MCF 10A (cell line): Measurements from ENCODE around the gene CALD1. TPM values are rescaled to one million over a fixed set of nuclear protein-coding genes. Genes with fewer than 3 reads are reported as not detected.

Source experiments
- Bru-seq: library from RNA; stranded (reverse); fragments of 400-500 nt; gene quantifications from one replicate; lab custom pipeline; 2021; lab: Mats Ljungman, UMichigan
- BruChase-seq, 2 experiments: library from RNA; stranded (reverse); fragments of 400-500 nt; gene quantifications; one replicate each; lab custom pipeline; 2021; lab: Mats Ljungman, UMichigan
- BruUV-seq: library from RNA; stranded (reverse); fragments of 400-500 nt; replicated peaks from 2 replicates; lab custom pipeline; 2021; lab: Mats Ljungman, UMichigan
- CTCF ChIA-PET: fragments of 300-600 bp; sonication (Branson Sonifier 250); formaldehyde crosslinking; extraction: SDS; loops from one replicate; lab custom pipeline; 2021; ENCODE audit warnings: antibody characterized with exemption, inconsistent platforms; lab: Yijun Ruan, JAX
- POLR2A ChIA-PET: fragments of 300-600, 350-650 bp; sonication (Branson Sonifier 250); formaldehyde crosslinking; extraction: SDS; loops from one replicate; lab custom pipeline; 2020; ENCODE audit warnings: antibody characterized with exemption, inconsistent platforms; lab: Yijun Ruan, JAX
- DNase-seq: peaks from one replicate; pipeline ENCODE4 v3.0.0-alpha.2; 2018; ENCODE audit not compliant: unreplicated experiment
- H3K27ac Mint-ChIP-seq: one replicate; pipeline ENCODE4 v1.8.0; 2022; ENCODE audit warnings: mild to moderate bottlenecking, low read depth, mixed read lengths; ENCODE audit not compliant: unreplicated experiment
- H3K27me3 Mint-ChIP-seq: one replicate; pipeline ENCODE4 v1.8.0; 2022; ENCODE audit warnings: mixed read lengths; ENCODE audit not compliant: insufficient read depth, unreplicated experiment
- H3K36me3 Mint-ChIP-seq: one replicate; pipeline ENCODE4 v1.8.0; 2022; ENCODE audit warnings: mild to moderate bottlenecking, moderate library complexity, mixed read lengths; ENCODE audit not compliant: insufficient read depth, unreplicated experiment
- H3K4me1 Mint-ChIP-seq: one replicate; pipeline ENCODE4 v1.8.0; 2022; ENCODE audit warnings: mixed read lengths; ENCODE audit not compliant: insufficient read depth, unreplicated experiment
- H3K4me3 Mint-ChIP-seq: one replicate; pipeline ENCODE4 v1.8.0; 2022; ENCODE audit warnings: mild to moderate bottlenecking, moderate library complexity, mixed read lengths; ENCODE audit not compliant: unreplicated experiment
- H3K9me3 Mint-ChIP-seq: one replicate; pipeline ENCODE4 v1.8.0; 2022; ENCODE audit warnings: mixed read lengths; ENCODE audit not compliant: unreplicated experiment
- CTCF ChIP-seq: fragments of 200-600 bp; IDR thresholded peaks from one replicate; pipeline ENCODE4 v1.8.0; 2022; ENCODE audit warnings: antibody characterized with exemption, mild to moderate bottlenecking; ENCODE audit not compliant: unreplicated experiment
- intact Hi-C: fragments of 100-400 bp; cut with micrococcal nuclease; formaldehyde crosslinking; loops from 2 replicates; pipeline ENCODE4 v1.14.1; 2022
- long read RNA-seq: library from polyadenylated mRNA; stranded (forward); transcript quantifications from one replicate; pipeline ENCODE4 v2.0.0, GENCODE V29; 2022
- total RNA-seq: library from RNA; stranded (reverse); gene quantifications from 2 replicates; pipeline ENCODE4 v1.2.3, GENCODE V29; 2022

Gene CALD1
- 130 and 183 TPM in 2 replicates for total RNA-seq
- Bru-seq, nascent RNA: percentile 79 among the genes with signal in this experiment
- percentile 77 among the genes with signal in this experiment for BruChase-seq, experiment 1, labeled RNA remaining after a 6-hour chase
- BruChase-seq, experiment 2, labeled RNA remaining after a 2-hour chase: percentile 68 among the genes with signal in this experiment
- long read RNA-seq, full-length matches to known transcripts: 174 of 283 reads
- long read RNA-seq, partial matches to known transcripts: 23 of 283 reads
- long read RNA-seq, other reads (novel, unspliced or antisense): 86 of 283 reads

GRCh38 chr7:134778941-134779740 lies at the start of gene CALD1:
CALD1 (plus strand) TSS chr7:134779634; CDS start chr7:134867734, 88,100 bp downstream.
- Mint-ChIP-seq H3K36me3 (no peaks in the 10 kb centered on the region), H3K4me3 (peak within 1 kb of the TSS; percentile 88), H3K27me3 (no peaks in the 10 kb centered on the region), H3K27ac (peak within 1 kb of the TSS; percentile 88), H3K4me1 (peaks cover 36% of the 10 kb centered on the region), H3K9me3 (no peaks in the 10 kb centered on the region)
- intact Hi-C loops: no loop called here
- CTCF ChIA-PET: no interaction called here
- no peak for TF ChIP-seq CTCF
- BruUV-seq: no TSS peak
- peak; percentile 94 for DNase-seq
- POLR2A ChIA-PET: interaction anchor here (0.9 to 2.4 kb wide), 14 partner anchors 10 to 160 kb away, joined by 3 to 13 read pairs (median 4); partner anchors contain the start of gene BPGM

DNA sequence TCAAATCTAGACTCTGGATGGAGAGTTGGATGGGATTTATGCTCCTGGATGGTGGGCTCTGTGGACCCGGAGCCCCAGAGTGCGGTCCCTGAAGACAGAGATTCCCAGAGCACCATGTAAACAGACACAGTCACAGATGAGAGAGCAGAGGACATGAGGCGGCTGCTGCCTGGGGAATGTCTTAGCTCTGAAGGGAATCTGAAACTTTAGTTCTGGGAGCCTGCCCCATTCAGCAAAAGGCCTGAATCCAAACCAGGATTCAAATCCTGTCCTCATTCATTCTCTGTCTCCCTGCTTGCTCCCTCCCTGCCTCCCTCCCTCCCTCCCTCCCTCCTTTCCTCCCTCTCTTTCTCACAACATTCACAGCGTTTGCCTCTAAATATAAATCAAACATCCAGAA lies 49.5 kb upstream of the CALD1 start:
- no peaks in the 10 kb centered on the region for H3K4me1 Mint-ChIP-seq
- no peaks in the 10 kb centered on the region for H3K9me3 Mint-ChIP-seq
- BruUV-seq: no TSS peak
- CTCF ChIA-PET: interaction anchor here (0.7 kb wide), 2 partner anchors 35 to 174 kb away, joined by 3 read pairs; no protein-coding TSS in a partner anchor
- DNase-seq: no peak
- intact Hi-C loops: no loop called here
- TF ChIP-seq CTCF: no peak
- POLR2A ChIA-PET: interaction anchor here (0.9 kb wide), 1 partner anchor 13 kb away, joined by 5 read pairs; no protein-coding TSS in a partner anchor
- no peaks in the 10 kb centered on the region for H3K36me3 Mint-ChIP-seq
- no peak overlapping the region for H3K4me3 Mint-ChIP-seq
- H3K27me3 Mint-ChIP-seq: no peaks in the 10 kb centered on the region
- H3K27ac Mint-ChIP-seq: no peak overlapping the region

GRCh38 chr7:134730411-134730829 lies 49.0 kb upstream of the CALD1 start:
- intact Hi-C loops: no loop called here
- DNase-seq: no peak
- Mint-ChIP-seq H3K36me3 (no peaks in the 10 kb centered on the region), H3K27me3 (no peaks in the 10 kb centered on the region), H3K4me1 (no peaks in the 10 kb centered on the region), H3K4me3 (no peak overlapping the region), H3K9me3 (no peaks in the 10 kb centered on the region), H3K27ac (no peak overlapping the region)
- BruUV-seq: no TSS peak
- ChIA-PET POLR2A (interaction anchor here (1.4 kb wide), 1 partner anchor 22 kb away, joined by 6 read pairs; no protein-coding TSS in a partner anchor), CTCF (interaction anchor here (0.7 kb wide), 1 partner anchor 34 kb away, joined by 3 read pairs; no protein-coding TSS in a partner anchor)
- TF ChIP-seq CTCF: no peak

GRCh38 chr7:134731616-134732015 lies 47.8 kb upstream of the CALD1 start:
- ChIA-PET POLR2A (interaction anchor here (1.4 kb wide), 1 partner anchor 20 kb away, joined by 6 read pairs; no protein-coding TSS in a partner anchor), CTCF (interaction anchor here (1.3 kb wide), 1 partner anchor 10 kb away, joined by 3 read pairs; no protein-coding TSS in a partner anchor)
- no peak overlapping the region for H3K27ac Mint-ChIP-seq
- no peaks in the 10 kb centered on the region for H3K9me3 Mint-ChIP-seq
- no TSS peak for BruUV-seq
- no peaks in the 10 kb centered on the region for H3K36me3 Mint-ChIP-seq
- no peaks in the 10 kb centered on the region for H3K4me1 Mint-ChIP-seq
- no peak overlapping the region for H3K4me3 Mint-ChIP-seq
- intact Hi-C loops: no loop called here
- DNase-seq: no peak
- H3K27me3 Mint-ChIP-seq: no peaks in the 10 kb centered on the region
- no peak for TF ChIP-seq CTCF
